Ramos (cell line): ENCODE measurements around the gene ARL6.

Experiments used
- in situ Hi-C: fragments of 300-500 bp; cut with MboI; formaldehyde crosslinking; loops from one replicate; pipeline ENCODE4 v1.14.3; 2022; ENCODE audit warnings: low sequenced_read_pairs; ENCODE audit not compliant: unreplicated experiment

The ARL6 gene, protein sequence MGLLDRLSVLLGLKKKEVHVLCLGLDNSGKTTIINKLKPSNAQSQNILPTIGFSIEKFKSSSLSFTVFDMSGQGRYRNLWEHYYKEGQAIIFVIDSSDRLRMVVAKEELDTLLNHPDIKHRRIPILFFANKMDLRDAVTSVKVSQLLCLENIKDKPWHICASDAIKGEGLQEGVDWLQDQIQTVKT

DNA sequence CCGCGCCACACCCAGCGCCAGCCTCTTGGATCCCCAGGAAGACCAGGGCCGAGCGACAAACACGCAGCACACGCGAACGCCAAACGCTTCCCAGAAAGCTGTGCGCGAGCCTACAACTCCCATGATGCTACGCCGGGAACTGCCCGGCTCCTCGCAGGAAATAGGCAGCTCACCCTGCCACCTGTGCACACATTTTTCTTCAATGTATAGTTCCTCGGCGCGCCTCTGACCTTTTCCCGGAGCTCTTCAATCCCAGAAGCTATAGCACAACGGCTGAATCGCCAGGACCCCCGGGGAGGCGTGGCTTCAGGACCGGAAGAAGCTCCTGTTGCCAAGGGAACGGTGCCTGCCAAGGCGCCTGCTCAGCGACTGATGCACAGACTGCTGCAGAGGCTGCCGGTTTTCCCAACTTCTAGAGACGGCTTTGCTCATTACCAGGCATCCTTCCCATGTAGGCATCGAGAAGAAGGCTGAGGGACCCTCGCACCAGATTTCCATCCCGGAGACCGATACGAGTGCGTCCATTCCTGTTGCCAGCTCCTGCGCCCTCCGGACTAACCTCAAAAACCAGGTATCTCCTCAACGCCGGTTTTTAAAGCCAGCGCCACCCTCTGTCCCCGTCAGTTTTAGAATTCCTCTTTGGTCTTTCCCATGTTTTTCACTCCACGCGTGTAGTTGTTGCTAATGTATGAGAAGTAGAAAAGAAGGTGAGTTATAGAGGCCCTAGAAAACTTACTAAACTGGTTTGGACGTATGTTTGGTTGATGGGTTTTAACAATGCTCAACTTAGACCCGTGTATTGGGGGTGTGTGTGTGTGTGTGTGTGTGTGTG is at the start of gene ARL6:
Gene ARL6, plus strand, starts transcription at position 352 of the 832 bp plus-strand sequence. CDS start 3,350 bp downstream, outside the sequence.
- in situ Hi-C loops = no loop called here

DNA sequence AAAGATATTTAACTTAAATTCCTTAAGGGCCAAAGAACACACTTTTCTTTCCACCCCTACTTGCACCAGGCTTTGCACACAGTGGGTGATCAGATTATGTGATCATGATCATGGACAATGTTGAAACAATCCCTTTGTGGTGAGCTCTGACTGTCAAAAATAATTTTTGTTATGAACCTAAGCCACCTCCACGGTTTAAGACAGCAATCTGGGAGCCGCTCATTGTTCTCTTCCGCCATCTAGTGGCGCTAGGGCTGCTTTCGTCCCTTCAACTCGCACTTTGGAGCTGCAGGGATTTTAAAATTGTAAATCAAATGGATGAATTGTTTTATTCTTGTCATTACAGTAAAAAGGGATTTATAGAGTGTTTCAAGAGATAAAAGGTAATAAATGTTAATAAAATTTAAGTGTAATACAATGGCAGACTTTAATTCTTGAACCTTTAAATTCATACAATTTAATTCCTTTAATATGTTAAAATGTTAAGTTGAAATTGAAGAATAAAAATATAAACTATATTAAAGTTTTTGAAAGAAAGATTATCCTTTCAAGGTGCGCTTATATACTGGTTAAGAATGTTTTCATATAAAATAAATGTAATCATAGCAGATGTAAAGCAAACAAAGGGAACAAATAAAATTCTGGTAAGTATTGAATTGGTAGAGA is 45.3 kb upstream of the ARL6 start:
- in situ Hi-C loops = loop anchor here (25.0 kb wide), 1 partner anchor 857 kb away; no protein-coding TSS in a partner anchor

DNA sequence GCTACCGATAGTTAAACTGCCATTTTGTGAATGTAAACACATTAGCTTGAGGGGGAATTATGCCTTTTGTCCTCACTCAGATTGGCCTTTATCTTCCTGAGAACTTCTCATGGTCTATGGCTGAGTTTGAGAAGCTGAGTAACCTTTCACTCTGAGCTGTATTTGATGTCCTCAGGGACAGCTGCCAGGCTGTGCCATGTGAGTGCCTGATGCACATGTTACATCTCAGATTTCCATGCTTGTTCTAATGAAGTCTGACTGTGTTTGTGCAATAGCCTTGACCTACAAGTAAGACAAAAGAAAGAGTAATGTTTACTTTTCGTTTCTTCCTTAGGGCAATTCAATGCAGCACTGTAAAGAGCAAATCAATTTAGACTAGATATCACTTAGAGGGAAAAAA is 44.1 kb upstream of the ARL6 start:
- in situ Hi-C loops = loop anchor here (25.0 kb wide), 1 partner anchor 858 kb away; no protein-coding TSS in a partner anchor

DNA sequence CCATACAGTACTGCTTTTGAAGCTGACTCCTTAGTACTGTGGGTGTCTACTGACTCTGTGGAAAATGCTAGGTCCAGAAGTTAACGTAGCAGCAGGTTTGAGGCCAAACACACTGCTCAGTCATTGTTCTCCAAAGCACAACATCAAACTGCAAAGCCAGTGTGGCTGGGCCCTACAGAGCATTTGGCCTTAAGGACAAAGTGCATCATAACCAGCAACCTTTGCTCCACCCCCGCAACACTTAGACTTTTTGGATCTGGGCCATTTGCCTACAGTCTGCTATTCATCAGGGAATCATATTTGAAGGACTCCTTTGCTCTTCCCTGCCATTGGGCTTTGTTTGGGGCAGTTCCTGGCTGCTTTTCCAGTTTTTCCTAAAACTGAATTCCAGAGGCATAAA is 43.1 kb upstream of the ARL6 start:
- in situ Hi-C loops = loop anchor here (25.0 kb wide), 1 partner anchor 859 kb away; no protein-coding TSS in a partner anchor

DNA sequence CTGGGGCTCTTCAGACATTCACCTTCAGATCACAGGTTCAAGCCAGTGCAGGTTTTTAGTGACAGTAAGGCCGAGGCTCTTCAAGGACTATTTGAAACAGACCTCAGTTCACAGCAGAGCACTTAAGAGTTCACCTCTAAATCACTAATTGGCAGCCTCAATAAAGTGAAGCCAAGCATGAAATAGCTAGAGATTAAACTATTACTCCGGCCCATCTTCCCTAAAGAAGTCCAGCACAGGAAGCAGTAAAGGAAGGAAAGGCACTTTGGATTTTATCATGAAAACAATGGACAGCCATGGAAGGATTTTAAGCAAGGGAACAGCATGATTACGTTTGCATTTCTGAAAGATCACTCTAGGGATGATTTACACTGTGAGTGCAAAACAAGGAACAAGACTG is 27.6 kb upstream of the ARL6 start:
- in situ Hi-C loops = no loop called here

DNA sequence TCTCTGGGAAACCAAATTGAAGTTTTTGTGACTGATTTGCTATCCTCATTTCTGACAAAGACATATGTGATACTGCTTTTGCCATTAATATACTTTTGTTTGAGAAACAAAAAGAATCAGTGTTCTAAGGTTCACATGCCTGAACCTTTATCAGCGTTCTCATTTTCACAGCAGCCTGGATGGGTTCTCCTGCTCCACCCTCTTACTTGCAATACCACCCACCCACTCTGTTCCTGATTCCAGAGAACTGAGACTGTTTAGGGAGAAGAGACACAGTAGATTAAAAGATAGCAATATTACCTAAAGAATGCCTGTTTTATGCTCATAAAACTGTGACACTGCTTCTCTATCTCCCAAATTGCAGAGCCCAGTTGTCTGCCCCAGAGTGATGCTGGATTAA is 25.8 kb upstream of the ARL6 start:
- in situ Hi-C loops = no loop called here

DNA sequence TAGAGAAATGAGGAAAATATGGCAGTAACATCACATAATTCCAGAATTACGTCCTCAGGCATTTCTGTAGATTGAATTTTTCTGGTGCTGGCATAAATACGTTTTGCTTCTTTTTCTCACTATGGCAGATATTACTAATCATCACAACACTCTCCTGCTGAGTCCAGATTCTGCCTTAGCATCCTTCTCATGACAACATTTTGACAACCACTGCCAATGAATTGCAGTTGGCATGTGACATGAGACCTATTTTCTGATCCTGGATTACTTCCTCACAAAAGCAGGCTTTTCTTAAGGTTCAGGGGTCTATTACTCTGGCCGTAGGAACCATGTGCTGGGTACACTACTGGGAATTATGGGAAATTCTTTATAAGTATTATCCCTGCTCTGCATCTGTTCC is 22.5 kb upstream of the ARL6 start:
- in situ Hi-C loops = no loop called here

DNA sequence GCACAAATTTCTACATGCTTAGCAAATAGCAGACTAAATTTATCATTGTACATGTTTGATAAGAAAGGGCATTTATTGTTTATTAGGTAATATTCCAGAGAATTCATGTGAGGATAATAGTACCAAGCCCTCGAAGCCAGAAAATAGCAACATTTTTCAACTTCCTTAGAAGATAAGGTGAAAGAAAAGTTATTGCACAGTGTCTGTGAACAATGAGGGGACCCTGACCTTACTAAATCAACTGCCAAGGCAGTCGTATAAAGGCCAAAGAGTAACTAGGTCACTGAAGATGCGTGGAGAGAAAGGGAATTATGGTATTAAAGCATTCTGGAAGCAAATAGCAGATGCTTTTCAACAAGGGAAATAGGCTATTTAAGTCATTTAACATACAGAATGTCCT is 20.3 kb upstream of the ARL6 start:
- in situ Hi-C loops = no loop called here

DNA sequence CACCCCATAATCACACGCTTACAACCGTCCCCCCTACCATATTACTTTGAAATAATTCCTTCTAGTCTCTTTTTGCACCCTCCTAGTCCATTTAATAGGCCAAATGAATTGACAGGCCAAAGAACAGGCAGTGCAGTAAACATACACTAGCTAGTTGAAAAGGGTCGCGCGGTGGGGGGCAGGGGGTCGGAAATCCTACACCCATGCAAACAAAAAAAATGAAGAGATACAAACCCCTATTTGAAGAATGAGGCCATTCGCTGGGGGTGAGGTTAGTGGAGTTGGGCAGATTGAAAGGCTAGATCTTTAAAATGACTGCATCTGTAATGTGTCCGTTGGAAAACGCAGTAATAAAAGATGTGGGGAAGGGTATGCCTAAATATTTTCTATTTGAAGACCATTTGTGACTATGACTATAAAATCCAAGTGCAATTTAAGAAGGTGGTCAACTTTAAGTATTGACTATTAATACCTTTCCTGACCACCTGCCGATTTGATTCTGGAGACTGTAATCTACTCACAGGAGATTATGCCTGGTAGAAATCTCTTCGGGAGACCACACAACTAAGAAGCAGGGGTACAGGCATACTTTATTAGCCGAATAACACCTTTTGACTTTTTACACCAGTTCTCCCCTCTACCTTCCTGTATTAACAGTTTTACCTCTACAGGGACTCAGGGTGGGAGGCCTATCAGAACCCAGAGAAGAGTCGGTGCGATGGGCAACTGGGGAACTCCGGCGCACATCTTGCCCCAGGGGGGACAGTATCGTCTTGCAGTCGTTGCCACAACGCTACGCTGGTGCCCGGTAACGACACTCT is 762 bp upstream of the ARL6 start:
- in situ Hi-C loops = no loop called here

DNA sequence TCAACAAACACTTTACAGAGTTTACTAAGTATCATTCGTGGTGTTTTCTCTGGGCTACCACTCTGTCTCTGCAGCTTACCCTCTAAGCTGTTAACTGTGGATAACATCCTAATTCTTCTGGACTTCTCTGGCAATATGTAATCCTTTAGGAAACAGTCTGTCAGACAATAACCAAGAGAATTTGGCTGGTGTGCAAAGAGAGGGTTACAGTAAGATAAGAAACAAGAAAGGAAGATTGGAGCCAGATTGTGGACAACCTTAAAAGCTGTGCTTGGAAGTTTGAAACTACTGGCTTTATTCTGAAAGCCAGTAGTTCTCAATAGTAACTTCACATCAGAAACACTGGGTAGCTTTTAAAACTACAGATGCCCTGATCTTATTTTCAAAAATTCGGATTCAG is 778 bp downstream of the ARL6 start:
- in situ Hi-C loops = no loop called here

DNA sequence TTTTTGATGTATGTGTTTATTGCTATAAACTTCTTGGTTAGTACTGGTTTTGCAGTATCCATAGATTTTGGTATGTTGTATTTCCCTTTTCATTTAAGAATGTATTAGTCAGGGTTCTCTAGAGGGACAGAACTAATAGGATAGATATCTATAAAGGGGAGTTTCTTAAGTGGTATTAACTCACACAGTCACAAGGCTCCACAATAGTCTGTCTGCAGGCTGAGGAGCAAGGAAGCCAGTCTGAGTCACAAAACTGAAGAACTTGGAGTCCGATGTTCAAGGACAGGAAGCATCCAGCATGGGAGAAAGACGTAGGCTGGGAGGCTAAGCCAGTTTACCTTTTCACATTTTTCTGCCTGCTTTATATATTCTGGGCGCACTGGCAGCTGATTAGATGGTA is 8.4 kb downstream of the ARL6 start:
- in situ Hi-C loops = no loop called here

DNA sequence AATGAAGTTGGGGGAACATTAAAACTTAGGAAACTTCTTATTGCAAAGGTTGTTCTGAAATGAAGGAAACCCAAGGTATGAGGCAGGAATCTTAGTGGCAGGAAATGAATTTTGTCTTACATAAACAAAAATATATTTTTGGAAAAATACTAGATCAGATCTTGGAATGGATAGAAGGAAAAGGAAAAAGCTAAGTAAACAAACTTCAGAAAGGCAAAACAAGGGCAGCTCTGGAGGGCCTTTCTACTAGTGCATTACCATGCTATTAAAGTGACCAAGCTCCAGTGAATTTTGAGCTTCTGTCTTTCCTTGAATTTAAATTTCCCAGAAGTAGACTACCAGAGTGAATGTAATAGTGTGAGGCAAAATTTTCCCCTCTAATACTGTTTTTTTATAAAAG is 13.6 kb downstream of the ARL6 start:
- in situ Hi-C loops = no loop called here

DNA sequence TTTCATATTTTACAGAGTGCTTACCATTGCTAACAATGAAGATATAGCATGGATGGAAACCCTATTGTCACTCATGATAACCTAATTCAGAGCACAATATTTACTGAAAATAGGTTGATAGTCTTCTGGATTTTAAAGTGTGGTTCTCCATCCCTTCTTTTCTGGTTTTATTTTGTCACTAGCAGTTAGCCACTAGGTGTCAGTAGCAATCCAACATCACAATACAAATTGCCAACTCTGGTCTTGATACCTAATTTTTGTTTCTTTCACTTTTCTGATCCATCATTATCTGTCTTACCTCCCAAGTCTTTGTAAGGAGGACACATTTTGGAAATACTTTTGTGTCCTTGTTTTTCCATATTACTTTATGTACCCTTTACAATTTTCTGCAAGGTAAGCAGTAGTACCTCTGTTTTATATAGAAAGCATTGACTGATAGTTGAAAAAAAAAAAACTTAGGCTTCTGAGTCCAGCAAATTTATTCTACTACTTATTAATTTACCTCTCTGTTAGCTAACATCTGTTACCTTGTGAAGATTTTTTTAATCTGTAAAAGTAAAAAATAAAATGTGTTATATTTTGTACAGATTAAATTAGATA is 29.0 kb downstream of the ARL6 start:
- in situ Hi-C loops = loop anchor here (5.0 kb wide), 1 partner anchor 234 kb away; no protein-coding TSS in a partner anchor

DNA sequence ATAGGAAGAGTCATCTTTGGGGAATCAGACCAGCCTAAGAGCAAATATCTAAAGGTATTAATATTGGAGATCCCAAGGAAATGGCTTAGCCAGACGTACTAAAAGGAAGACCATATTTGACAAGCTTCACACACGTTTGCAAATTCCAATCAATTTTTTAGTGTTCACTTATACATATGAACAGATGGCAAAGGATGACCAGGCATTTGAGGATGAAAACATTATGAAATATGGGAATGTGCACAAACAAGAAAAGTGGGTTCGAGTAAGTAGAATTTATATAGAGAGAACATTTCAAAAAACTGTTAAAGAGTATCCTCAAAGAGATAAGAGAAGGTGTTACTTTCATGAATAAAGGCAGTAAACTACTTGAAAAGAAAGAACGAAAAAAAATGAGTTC is 31.4 kb downstream of the ARL6 start:
- in situ Hi-C loops = no loop called here

DNA sequence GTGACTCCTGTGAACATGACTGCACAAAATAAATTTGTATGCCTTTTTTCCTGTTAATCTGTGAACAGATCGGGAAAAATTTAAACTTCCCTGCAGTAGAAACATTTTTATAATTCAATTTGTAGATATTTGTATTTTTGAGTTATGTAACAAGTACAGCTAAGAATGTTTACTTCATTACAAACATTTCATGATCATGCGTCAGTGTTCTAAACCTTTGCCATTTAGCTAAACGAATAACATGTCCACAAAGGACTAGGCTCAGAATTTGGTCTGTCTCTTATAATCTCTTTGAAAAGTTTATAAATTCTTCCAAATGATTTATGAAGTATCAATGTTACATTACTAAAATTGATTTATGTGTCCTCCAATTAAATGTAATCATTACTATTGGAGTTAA is 39.9 kb downstream of the ARL6 start:
- in situ Hi-C loops = no loop called here

DNA sequence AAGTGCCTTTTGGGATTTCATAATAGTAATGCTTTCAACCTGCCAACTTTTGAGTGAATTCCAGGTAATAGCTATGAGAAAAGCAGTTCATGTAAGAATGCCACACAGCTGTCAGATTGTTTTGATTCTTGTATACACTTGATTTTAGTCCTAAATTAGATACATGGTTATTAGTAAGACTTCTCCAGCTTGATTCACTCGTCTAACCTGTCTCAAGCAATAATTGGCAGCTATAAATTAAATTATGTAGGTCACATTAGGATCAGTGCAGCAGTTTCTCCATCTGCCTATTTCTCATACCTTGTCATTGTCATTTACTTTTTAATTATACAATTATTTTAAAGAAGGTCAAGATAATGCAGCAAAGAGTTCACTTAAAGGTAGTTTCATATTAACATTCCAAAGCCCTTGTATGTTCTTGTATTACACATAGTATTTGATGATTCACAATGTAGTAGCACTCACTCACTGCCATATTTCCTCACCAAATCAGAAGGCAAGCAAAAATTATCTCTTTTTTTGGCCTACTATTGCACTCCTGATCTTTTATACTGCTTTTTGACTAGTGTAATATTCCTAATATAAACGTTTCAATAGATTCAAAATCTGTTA is 46.3 kb downstream of the ARL6 start:
- in situ Hi-C loops = no loop called here

DNA sequence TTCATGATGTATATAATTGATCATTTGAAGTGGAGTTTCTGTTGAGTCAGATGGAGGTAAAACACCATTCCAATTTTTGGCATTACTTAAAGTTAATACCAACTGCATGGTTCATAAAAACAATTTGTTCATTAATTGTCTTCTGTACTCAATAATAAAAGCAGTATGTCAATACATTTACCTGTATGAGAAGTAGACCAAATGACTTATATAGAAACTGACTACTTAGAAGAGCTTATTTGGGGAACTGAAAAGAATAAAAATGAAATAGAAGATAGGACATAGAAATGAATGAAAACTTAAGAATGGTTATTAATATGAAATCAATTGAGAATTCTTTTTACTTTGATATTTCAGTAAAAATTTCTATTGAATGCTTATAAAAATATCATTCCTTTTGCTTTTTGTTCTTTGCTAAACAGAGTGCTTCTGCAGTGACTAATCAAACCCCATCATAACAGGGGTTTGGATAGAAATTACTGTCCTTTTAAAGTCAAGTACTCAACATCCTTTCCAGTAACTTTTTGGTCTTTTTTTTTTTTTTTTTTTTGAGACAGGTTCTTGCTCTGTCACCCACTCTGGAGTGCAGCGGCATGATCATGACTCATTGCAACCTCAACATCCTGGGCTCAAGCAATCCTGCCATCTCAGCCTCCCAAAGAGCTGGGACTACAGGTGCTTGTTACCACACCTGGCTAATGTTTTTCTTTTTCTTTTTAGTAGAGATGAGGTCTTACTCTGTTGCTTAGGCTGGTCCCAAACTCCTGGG is 50.8 kb downstream of the ARL6 start:
- in situ Hi-C loops = no loop called here

DNA sequence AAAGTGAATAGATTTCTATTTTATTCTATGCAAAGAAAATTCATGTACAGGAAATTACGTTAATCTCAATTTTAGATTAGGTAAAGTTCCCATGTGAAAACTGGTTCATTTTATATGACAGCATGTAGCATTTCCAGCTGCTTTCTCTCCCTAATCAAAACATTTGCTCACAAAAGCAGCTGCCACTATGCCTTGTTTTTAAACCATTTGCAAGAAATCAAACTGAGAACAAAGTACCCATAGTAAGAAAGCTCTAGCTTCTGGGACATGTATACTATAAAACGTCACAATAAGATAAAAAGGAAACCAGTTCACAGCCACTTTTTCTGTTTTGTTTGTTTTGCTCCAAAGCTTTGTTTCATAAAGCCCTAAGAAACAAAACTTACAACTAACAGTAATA is 52.3 kb downstream of the ARL6 start:
- in situ Hi-C loops = no loop called here

DNA sequence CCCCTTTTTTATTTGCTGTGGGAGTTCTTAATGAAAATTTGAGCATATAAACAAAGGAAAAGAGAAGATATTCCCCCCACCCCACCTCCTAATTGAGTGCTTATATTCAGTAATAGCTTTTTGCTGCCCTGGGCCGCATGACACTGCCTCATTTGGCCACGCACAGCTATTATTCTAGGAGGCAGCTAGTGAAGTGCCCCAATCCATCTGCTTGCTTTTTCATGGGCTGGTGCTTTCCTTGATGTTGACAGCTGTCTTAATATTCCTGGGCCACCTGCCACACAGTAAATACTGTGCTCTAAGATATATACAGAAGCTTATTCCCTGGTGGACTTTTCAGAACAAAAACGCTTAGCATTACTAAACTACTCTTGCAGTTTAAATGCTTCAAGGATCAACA is 53.4 kb downstream of the ARL6 start:
- in situ Hi-C loops = no loop called here
